Activated naive CD8-positive, alpha-beta T cell treated with anti-CD3 and anti-CD28 coated beads, Interleukin-2, amount 50 U/mL, for 24 hours (primary cell): ENCODE results near the gene CIC.

Experiments used
- ATAC-seq: fragments of 150-1000 bp; cut with Tn5 transposase; one replicate; pipeline ENCODE4 v1.10.0; 2021
- DNase-seq: peaks from one replicate; pipeline ENCODE4 v3.0.0; 2021
- H3K27ac Mint-ChIP-seq: one replicate; pipeline ENCODE4 v1.8.0; 2021; ENCODE audit warnings: mild to moderate bottlenecking, mixed read lengths
- H3K27me3 Mint-ChIP-seq: one replicate; pipeline ENCODE4 v1.8.0; 2021; ENCODE audit warnings: mixed read lengths
- H3K36me3 Mint-ChIP-seq: one replicate; pipeline ENCODE4 v1.8.0; 2021; ENCODE audit warnings: low read depth, mixed read lengths
- H3K4me1 Mint-ChIP-seq: one replicate; pipeline ENCODE4 v1.8.0; 2021; ENCODE audit warnings: mixed read lengths
- H3K4me3 Mint-ChIP-seq: one replicate; pipeline ENCODE4 v1.8.0; 2021; ENCODE audit warnings: mild to moderate bottlenecking, moderate library complexity, mixed read lengths
- H3K9me3 Mint-ChIP-seq: one replicate; pipeline ENCODE4 v1.8.0; 2021; ENCODE audit warnings: mixed read lengths

Gene CIC

DNA sequence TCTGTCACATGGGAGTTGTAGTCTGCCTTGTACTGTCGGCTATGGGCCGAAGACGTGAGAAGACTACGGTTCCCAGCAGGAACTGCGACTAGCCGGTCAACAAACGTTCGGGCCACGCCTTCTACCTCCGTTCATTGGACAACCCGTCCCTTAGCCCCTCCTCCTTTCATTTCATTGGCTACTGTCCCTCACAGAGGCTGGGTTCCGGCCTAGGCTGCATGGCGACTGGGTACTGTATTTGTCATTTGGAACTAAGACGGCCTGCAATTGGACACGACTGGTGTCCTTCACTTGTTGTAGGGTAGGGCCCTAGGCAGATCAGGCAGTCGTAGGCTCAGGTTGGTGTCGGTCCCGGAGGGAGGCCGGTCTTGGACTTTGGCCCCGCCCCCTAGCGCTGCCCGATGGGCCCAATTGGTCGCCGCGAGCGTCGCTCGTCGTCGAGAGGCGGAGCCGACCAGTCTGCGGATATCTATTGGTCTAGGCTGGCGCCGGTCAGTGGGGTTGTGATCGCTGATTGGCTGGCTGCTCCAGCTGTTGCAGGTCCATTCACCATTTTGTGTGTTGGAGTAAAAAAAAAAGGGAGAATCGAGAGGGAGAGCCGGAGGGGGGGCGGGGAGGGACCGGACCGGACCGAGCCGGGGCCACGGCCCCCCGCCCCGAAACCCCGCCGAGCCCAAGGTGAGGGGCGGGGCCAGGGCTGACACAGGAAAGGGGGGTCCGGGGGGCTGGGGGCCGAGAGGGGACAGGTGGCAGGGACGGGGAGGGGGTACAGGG lies at the start of gene CIC:
TSS of gene CIC (plus strand) at position 549 of the 774 bp plus-strand sequence. CDS start 2,532 bp downstream, outside the sequence.
- peak; percentile 91 for ATAC-seq
- Mint-ChIP-seq H3K4me1 (peaks cover 21% of the 10 kb centered on the region), H3K27ac (peak within 1 kb of the TSS; percentile 99), H3K4me3 (no peak within 1 kb of the TSS), H3K27me3 (no peaks in the 10 kb centered on the region), H3K36me3 (no peaks in the 10 kb centered on the region), H3K9me3 (no peaks in the 10 kb centered on the region)
- peak; percentile 99 for DNase-seq

DNA sequence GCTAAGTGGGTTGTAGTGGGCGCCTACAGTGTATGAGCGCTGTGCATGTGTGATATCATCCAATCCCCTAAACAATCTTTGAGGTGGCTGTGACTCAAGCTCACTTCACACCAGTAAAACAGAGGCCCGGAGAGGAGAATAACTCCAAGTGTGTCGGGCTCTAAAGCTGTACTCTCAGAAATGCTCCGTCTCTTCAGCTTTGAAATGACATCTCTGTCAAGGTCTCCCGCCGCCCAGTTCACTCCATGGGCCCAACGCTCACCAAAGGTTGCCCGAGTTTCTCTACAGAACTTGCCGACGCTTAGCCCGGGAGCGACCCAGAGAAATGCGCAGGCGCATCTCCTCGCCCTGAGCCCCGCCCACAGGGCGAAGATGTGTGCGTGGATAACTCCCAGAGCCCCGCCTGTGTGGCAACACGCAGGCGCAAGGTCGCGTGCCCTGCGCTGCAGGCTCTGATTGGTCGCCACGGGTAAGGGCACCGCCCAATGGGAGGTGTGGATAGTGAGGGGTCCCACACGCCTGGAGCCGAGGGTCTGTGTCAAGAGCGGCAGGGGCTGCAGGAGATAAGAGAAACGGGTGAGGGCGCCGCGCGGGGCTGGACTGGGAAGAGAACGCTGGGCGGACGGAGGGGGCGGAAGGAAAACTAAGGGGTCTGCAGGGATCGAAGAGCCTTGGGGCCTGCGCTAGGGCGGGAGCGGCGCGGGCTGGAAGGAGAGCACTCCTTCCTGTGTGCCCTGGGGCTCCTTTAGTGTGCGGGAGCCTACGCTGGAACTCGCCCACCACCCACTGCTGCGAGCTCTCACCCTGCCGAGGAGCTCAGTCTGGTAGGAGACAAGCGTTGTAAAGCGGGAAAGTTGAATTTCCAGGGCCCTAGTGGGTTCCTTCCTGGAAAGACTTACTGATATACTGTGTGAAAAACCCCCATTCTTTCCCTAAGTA lies 49.0 kb upstream of the CIC start, which contains the start of gene ZNF526:
TSS of gene ZNF526 (plus strand) at position 501 of the 939 bp plus-strand sequence. CDS start 4,092 bp downstream, outside the sequence.
- Mint-ChIP-seq H3K4me3 (peak within 1 kb of the TSS; percentile 96), H3K9me3 (no peaks in the 10 kb centered on the region), H3K4me1 (peaks cover 58% of the 10 kb centered on the region), H3K36me3 (peaks cover 16% of the 10 kb centered on the region), H3K27ac (peak within 1 kb of the TSS; percentile 94), H3K27me3 (peaks cover 3% of the 10 kb centered on the region)
- DNase-seq (peak; percentile 97), ATAC-seq (peak; percentile 89)

DNA sequence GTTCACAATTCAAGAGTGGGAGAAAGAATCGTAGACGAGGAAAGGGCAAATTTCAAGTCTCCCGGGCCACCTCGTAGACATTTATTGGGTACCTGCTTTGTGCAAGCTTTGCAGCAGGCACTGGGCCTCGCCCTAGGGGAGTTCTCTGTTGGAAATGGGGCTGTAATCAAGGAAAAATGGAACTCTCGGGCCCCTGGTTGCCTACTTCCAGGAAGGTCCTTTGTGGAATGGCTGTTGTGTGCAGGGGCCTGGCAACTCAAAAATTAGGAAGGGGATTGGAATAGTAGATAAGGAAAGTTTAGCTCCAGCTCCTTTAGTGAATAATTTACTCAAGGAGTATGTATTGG lies 48.3 kb upstream of the CIC start:
- Mint-ChIP-seq H3K4me3 (peak overlapping the region; percentile 96), H3K27ac (peak overlapping the region; percentile 94), H3K36me3 (peaks cover 20% of the 10 kb centered on the region), H3K27me3 (peaks cover 3% of the 10 kb centered on the region), H3K9me3 (no peaks in the 10 kb centered on the region), H3K4me1 (peaks cover 51% of the 10 kb centered on the region)
- no peak for ATAC-seq
- DNase-seq, result no peak

DNA sequence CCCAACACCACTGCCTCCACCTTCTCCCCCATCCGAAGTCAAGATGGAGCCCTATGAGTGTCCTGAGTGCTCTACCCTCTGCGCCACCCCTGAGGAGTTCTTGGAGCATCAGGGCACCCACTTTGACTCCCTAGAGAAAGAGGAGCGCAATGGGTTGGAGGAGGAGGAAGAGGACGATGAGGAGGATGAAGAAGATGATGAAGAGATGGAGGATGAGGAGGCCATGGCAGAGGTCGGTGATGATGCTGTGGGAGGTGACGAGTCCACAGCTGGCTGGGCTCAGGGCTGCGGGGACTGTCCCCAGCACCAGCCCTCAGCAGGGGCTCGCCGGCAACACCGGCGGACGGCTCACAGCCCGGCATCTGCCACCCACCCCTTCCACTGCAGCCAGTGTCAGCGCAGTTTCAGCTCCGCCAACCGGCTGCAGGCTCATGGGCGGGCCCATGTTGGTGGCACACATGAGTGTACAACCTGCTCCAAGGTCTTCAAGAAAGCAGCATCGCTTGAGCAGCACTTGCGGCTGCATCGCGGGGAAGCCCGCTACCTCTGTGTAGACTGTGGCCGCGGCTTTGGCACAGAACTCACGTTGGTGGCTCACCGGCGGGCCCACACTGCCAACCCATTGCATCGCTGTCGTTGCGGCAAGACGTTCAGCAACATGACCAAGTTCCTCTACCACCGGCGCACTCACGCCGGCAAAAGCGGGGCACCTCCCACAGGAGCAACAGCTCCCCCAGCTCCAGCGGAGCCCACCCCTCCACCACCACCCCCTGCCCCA lies 43.9 kb upstream of the CIC start:
- H3K4me3 Mint-ChIP-seq, result no peak overlapping the region
- H3K9me3 Mint-ChIP-seq, result no peaks in the 10 kb centered on the region
- no peaks in the 10 kb centered on the region for H3K27me3 Mint-ChIP-seq
- ATAC-seq, result no peak
- H3K27ac Mint-ChIP-seq, result no peak overlapping the region
- peaks cover 27% of the 10 kb centered on the region for H3K4me1 Mint-ChIP-seq
- DNase-seq, result no peak
- H3K36me3 Mint-ChIP-seq, result peaks cover 37% of the 10 kb centered on the region

DNA sequence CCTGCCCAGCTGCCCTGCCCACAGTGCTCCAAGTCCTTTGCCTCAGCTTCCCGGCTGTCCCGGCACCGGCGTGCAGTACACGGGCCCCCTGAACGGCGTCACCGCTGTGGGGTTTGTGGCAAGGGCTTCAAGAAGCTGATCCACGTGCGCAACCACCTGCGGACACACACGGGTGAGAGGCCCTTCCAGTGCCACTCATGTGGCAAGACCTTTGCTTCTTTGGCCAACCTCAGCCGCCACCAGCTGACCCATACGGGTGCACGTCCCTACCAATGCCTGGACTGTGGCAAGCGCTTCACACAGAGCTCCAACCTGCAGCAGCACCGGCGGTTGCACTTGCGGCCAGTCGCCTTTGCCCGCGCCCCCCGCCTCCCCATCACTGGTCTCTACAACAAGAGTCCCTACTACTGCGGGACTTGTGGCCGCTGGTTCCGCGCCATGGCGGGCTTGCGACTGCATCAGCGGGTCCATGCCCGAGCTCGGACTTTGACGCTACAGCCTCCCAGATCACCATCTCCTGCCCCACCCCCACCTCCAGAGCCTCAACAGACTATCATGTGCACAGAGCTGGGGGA lies 43.2 kb upstream of the CIC start:
- no peak overlapping the region for H3K27ac Mint-ChIP-seq
- no peak overlapping the region for H3K4me3 Mint-ChIP-seq
- peaks cover 21% of the 10 kb centered on the region for H3K4me1 Mint-ChIP-seq
- H3K9me3 Mint-ChIP-seq, result no peaks in the 10 kb centered on the region
- H3K36me3 Mint-ChIP-seq, result peaks cover 36% of the 10 kb centered on the region
- ATAC-seq (no peak), DNase-seq (no peak)
- H3K27me3 Mint-ChIP-seq, result no peaks in the 10 kb centered on the region

DNA sequence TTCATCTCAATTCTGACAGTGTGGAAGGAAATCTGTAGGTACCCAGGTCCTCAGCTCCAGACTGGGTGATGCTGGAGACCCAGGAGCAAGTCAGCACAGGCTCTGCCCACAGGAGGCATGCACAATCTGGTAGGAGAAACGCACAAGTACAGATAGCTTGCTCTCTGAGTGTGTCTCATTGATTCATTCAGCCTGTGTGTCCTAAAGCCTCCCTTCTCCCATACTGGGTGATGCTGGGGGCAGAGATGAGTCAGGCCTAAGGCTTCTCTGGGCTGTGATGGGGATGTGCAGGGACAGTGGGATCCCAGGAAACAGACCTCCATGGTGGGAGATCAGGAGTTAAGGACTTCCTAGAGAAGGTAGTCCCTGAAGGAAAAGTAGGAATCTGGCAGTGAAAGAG lies 42.2 kb upstream of the CIC start:
- no peak for DNase-seq
- H3K9me3 Mint-ChIP-seq, result no peaks in the 10 kb centered on the region
- H3K27ac Mint-ChIP-seq, result no peak overlapping the region
- H3K36me3 Mint-ChIP-seq, result peaks cover 40% of the 10 kb centered on the region
- H3K4me3 Mint-ChIP-seq, result no peak overlapping the region
- no peaks in the 10 kb centered on the region for H3K27me3 Mint-ChIP-seq
- ATAC-seq, result no peak
- peaks cover 16% of the 10 kb centered on the region for H3K4me1 Mint-ChIP-seq

DNA sequence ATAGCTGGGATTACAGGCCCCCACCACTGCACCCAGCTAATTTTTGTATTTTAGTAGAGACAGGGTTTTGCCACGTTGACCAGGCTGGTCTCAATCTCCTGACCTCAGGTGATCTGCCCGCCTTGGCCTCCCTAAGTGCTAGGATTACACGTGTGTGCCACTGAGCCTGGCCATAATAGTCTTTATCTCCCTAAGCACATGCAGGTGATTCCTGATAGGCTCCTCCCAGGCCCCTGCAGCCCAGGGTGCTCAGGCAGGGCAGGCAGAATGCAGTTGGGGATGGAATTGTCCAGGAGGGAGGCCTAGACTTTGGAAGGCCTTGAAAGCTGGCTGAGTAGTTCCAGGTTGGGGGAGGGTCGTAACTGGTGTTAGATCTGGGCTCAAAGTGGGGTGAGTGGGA lies 40.4 kb upstream of the CIC start:
- Mint-ChIP-seq H3K27me3 (no peaks in the 10 kb centered on the region), H3K27ac (no peak overlapping the region), H3K36me3 (peaks cover 41% of the 10 kb centered on the region), H3K4me3 (no peak overlapping the region), H3K4me1 (peaks cover 10% of the 10 kb centered on the region), H3K9me3 (no peaks in the 10 kb centered on the region)
- ATAC-seq, result no peak
- DNase-seq, result no peak

DNA sequence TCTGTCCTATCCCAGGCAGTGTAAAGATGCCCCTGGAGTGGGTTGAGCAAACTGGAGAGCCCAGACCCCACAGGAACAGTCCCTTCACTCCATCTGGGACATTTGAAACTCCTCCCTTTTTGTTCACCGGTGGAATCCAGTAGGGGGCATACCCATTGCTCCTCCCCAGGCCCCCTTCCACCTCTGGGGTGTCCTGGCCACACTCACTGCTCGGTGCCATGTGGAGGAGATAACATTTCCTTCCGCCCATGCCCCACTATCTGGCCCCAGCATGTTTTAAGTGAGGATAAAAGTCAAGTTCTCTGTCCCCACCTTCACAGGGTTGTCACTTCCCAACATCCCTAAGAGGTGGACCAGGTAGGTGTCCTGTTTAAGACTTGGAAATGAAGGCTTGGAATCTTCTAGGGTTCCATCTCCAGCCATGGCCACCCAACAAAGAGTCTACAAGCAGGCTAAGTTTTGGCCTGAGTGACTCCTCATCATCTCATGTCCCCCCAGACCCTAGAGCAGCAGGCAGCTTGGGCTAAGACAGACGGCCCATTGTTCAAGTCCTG lies 39.7 kb upstream of the CIC start:
- no peak for ATAC-seq
- Mint-ChIP-seq H3K9me3 (no peaks in the 10 kb centered on the region), H3K36me3 (peaks cover 40% of the 10 kb centered on the region), H3K4me3 (no peak overlapping the region), H3K27me3 (no peaks in the 10 kb centered on the region), H3K27ac (peak overlapping the region; percentile 75), H3K4me1 (peaks cover 10% of the 10 kb centered on the region)
- DNase-seq, result no peak

DNA sequence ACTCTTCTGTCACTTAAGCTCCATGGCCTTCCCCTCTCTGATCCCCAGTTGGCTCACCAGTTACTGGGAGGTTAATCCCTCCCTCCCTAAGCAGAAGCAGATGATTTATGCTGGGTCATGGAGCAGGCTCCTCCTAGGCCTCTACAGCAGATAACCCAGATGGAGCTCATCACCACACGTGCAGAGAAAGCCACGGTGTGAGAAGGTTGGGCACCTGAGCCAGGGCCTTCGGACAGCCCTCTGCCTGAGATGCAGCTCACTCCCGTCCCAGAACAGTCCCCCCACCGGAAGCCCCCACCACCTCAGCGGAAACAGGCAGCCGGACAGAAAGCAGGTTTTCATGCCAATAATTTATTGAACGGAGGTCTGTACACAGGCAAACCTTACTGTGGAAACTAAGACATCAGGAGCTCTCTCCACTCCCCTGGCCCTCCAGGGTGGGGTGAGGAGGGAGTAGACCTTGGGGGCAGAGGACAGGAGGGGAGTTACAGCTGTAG lies 39.1 kb upstream of the CIC start:
- H3K4me1 Mint-ChIP-seq, result peaks cover 10% of the 10 kb centered on the region
- H3K27ac Mint-ChIP-seq, result peak overlapping the region; percentile 75
- H3K27me3 Mint-ChIP-seq, result no peaks in the 10 kb centered on the region
- peaks cover 37% of the 10 kb centered on the region for H3K36me3 Mint-ChIP-seq
- H3K4me3 Mint-ChIP-seq, result no peak overlapping the region
- ATAC-seq (no peak), DNase-seq (no peak)
- H3K9me3 Mint-ChIP-seq, result no peaks in the 10 kb centered on the region

DNA sequence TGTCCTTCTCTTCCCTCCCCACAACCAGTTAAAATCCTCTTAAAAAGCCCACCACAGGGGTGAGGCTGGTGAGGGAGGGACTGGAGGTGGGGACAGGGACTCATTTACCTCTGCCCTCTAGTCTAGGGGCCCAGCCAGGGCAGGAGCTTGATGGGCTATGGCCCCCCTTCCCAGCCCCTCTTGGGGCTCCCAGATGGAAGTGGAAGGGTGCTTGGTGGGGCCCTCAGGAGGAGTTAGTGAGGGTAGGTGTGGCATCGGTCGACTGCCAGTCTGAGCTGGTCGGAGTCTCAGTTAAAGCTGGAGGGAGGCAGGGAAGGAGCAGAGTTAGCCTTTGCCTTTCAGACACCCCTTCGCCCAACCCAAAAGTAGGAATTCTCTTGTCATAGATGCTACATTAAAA lies 38.5 kb upstream of the CIC start:
- H3K27me3 Mint-ChIP-seq, result no peaks in the 10 kb centered on the region
- peaks cover 10% of the 10 kb centered on the region for H3K4me1 Mint-ChIP-seq
- DNase-seq, result no peak
- no peaks in the 10 kb centered on the region for H3K9me3 Mint-ChIP-seq
- ATAC-seq, result no peak
- peaks cover 38% of the 10 kb centered on the region for H3K36me3 Mint-ChIP-seq
- H3K27ac Mint-ChIP-seq, result no peak overlapping the region
- no peak overlapping the region for H3K4me3 Mint-ChIP-seq

DNA sequence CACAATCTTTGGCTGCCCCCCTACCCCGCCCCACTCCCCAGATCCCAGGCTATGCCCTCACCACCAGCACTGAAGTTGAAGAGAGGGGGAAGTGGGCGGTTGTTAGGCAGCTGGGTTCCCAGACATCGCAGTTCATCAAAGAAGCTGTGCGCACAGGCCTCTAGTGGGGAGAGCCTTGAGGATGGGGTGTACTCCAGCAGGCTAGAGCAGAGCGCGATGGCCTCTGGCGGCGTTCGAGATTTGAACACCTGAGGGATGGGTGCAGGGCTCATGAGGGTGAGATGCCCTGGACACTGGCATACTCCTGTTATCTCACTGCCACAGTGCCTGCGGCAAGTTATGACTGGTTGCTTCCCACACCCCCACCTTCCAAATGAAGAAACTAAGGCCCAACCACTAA lies 36.6 kb upstream of the CIC start:
- peaks cover 23% of the 10 kb centered on the region for H3K36me3 Mint-ChIP-seq
- H3K4me3 Mint-ChIP-seq, result no peak overlapping the region
- no peaks in the 10 kb centered on the region for H3K9me3 Mint-ChIP-seq
- H3K27ac Mint-ChIP-seq, result peak overlapping the region; percentile 13
- ATAC-seq, result no peak
- no peak for DNase-seq
- H3K4me1 Mint-ChIP-seq, result peaks cover 8% of the 10 kb centered on the region
- H3K27me3 Mint-ChIP-seq, result no peaks in the 10 kb centered on the region

DNA sequence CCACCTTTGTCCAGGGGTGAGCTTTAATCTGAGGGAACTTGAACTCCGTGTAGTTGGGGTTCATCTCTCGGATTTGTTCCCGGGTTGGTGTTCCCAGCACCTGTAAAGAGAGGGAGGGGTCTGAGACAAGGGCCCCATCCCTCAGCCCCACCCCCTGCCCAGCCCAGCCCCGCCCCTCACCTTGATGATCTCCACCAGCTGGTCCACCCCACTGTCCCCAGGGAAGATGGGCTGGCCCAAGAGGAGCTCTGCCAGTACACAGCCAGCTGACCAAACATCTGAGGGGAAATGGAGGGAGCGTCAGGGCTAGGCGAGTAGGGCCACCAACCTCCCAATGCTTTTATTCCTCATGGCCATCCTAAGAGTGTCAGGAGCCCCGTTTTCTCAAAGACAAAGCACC lies 35.9 kb upstream of the CIC start:
- Mint-ChIP-seq H3K36me3 (peaks cover 21% of the 10 kb centered on the region), H3K9me3 (no peaks in the 10 kb centered on the region), H3K27ac (no peak overlapping the region), H3K4me1 (peaks cover 8% of the 10 kb centered on the region), H3K4me3 (no peak overlapping the region), H3K27me3 (no peaks in the 10 kb centered on the region)
- DNase-seq, result no peak
- no peak for ATAC-seq

DNA sequence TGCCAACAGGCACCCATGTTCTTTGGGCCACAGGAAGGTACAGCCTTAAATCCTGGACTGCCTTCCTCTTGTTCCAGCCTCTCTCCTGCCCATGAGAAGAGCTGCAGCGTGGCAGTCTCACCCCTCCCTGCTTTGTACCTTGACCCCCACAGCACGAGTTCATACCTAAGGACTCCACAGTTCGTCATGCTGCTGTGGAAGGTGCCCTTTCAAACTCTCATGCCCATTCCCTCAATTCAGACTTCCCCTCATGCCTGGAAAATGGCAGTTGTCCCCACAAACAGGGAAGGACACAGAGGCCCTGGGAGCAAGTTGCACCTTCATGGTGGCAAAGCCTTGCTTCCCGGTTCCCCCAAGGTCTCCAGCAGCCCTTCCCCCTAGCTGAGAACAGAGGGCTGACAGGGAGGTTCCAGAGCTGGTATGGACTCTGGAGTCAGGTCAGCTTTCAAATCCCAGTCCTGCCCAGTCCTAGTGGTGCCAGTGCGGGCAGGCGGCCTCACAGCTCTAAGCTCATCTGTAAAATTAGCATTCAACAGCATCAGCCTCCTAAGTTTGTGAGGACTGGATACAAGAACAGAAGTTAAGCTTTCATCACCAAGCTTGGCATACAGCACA lies 35.3 kb upstream of the CIC start:
- DNase-seq, result no peak
- Mint-ChIP-seq H3K4me3 (no peak overlapping the region), H3K27ac (no peak overlapping the region), H3K4me1 (peaks cover 6% of the 10 kb centered on the region), H3K9me3 (no peaks in the 10 kb centered on the region), H3K27me3 (no peaks in the 10 kb centered on the region), H3K36me3 (peaks cover 21% of the 10 kb centered on the region)
- no peak for ATAC-seq
